H9 (cell line): Measurements from ENCODE around the gene BCAR1. TPM values are rescaled to one million over a fixed set of nuclear protein-coding genes. Genes with fewer than 3 reads are reported as not detected.
A peak's percentile ranks its signal among the peaks of the same experiment; 100 is the strongest.

Experiments used
- DNase-seq: peaks from one replicate; pipeline ENCODE4 v3.0.0-alpha.2; 2017
- H2AFZ ChIP-seq: one replicate; pipeline ENCODE4 v1.6.1; 2013; ENCODE audit warnings: mild to moderate bottlenecking, low read length, control low read depth, moderate library complexity
- H2AK5ac ChIP-seq: 2 replicates; pipeline ENCODE4 v1.6.1; 2013; ENCODE audit warnings: low read length, control low read depth, mixed read lengths; ENCODE audit not compliant: insufficient read length
- H2BK120ac ChIP-seq: one replicate; pipeline ENCODE4 v1.6.1; 2013; ENCODE audit warnings: low read depth, mild to moderate bottlenecking, low read length, control low read depth, inconsistent platforms; ENCODE audit not compliant: poor library complexity, severe bottlenecking
- H2BK12ac ChIP-seq: 2 replicates; pipeline ENCODE4 v1.6.1; 2013; ENCODE audit warnings: low read length, control low read depth, mixed read lengths, low read depth; ENCODE audit not compliant: insufficient read length
- H2BK15ac ChIP-seq: 2 replicates; pipeline ENCODE4 v1.6.1; 2013; ENCODE audit warnings: low read depth, low read length, control low read depth
- H2BK20ac ChIP-seq: one replicate; pipeline ENCODE4 v1.6.1; 2013; ENCODE audit warnings: low read depth, mild to moderate bottlenecking, low read length, control low read depth, inconsistent platforms; ENCODE audit not compliant: poor library complexity, severe bottlenecking
- H2BK5ac ChIP-seq: 2 replicates; pipeline ENCODE4 v1.6.1; 2013; ENCODE audit warnings: low read length, control low read depth, mixed read lengths; ENCODE audit not compliant: insufficient read length
- H3K14ac ChIP-seq: 2 replicates; pipeline ENCODE4 v1.6.1; 2013; ENCODE audit warnings: low read length, control low read depth; ENCODE audit not compliant: insufficient read depth
- H3K18ac ChIP-seq: 2 replicates; pipeline ENCODE4 v1.6.1; 2013; ENCODE audit warnings: low read depth, mild to moderate bottlenecking, mixed read lengths, low read length, control low read depth; ENCODE audit not compliant: insufficient read length
- H3K23ac ChIP-seq: 2 replicates; pipeline ENCODE4 v1.6.1; 2013; ENCODE audit warnings: low read length, control low read depth, mixed read lengths, low read depth; ENCODE audit not compliant: insufficient read length
- H3K23me2 ChIP-seq: 2 replicates; pipeline ENCODE4 v1.6.1; 2013; ENCODE audit warnings: low read depth, mild to moderate bottlenecking, mixed read lengths, low read length, control low read depth; ENCODE audit not compliant: insufficient read length, poor library complexity, severe bottlenecking
- H3K27ac ChIP-seq: 2 replicates; pipeline ENCODE4 v1.5.1; 2013; ENCODE audit warnings: low read length, control low read depth, mixed read lengths, low read depth; ENCODE audit not compliant: insufficient read length
- H3K27me3 ChIP-seq: 2 replicates; pipeline ENCODE4 v1.6.1; 2013; ENCODE audit warnings: low read length, control low read depth, inconsistent platforms; ENCODE audit not compliant: insufficient read depth
- H3K4ac ChIP-seq: 2 replicates; pipeline ENCODE4 v1.6.1; 2013; ENCODE audit warnings: low read depth, mild to moderate bottlenecking, control low read depth, inconsistent platforms, low read length, moderate library complexity
- H3K4me1 ChIP-seq: 2 replicates; pipeline ENCODE4 v1.6.1; 2013; ENCODE audit warnings: low read length, control low read depth, inconsistent platforms; ENCODE audit not compliant: insufficient read depth
- H3K4me2 ChIP-seq: 2 replicates; pipeline ENCODE4 v1.6.1; 2013; ENCODE audit warnings: low read length, control low read depth, mixed read lengths; ENCODE audit not compliant: insufficient read length, insufficient read depth
- H3K56ac ChIP-seq: 2 replicates; pipeline ENCODE4 v1.6.1; 2013; ENCODE audit warnings: low read depth, mild to moderate bottlenecking, mixed read lengths, low read length, control low read depth; ENCODE audit not compliant: insufficient read length
- H3K79me1 ChIP-seq: 2 replicates; pipeline ENCODE4 v1.6.1; 2013; ENCODE audit warnings: low read depth, mild to moderate bottlenecking, moderate library complexity, low read length, control low read depth, inconsistent platforms; ENCODE audit not compliant: insufficient read depth, poor library complexity, severe bottlenecking
- H3K79me2 ChIP-seq: 2 replicates; pipeline ENCODE4 v1.6.1; 2013; ENCODE audit warnings: low read length, control low read depth, inconsistent platforms; ENCODE audit not compliant: insufficient read depth
- H3K9ac ChIP-seq: 2 replicates; pipeline ENCODE4 v1.6.1; 2013; ENCODE audit warnings: low read length, control low read depth, mixed read lengths; ENCODE audit not compliant: insufficient read length; ENCODE audit errors: extremely low read depth
- H3K9me3 ChIP-seq: one replicate; pipeline ENCODE4 v1.6.1; 2013; ENCODE audit warnings: low read depth, low read length, inconsistent platforms; ENCODE audit not compliant: control insufficient read depth
- H3T11ph ChIP-seq: one replicate; pipeline ENCODE4 v1.6.1; 2013; ENCODE audit warnings: mild to moderate bottlenecking, low read length, control low read depth, inconsistent platforms
- H4K20me1 ChIP-seq: one replicate; pipeline ENCODE4 v1.6.1; 2013; ENCODE audit not compliant: control insufficient read depth, insufficient read length, insufficient read depth
- H4K5ac ChIP-seq: 2 replicates; pipeline ENCODE4 v1.6.1; 2013; ENCODE audit warnings: low read depth, mild to moderate bottlenecking, mixed read lengths, low read length, control low read depth; ENCODE audit not compliant: insufficient read length
- H4K8ac ChIP-seq: replicated peaks from 2 replicates; pipeline ENCODE4 v1.6.1; 2013; ENCODE audit warnings: low read length, control low read depth, mixed read lengths, low read depth; ENCODE audit not compliant: insufficient read length
- H4K91ac ChIP-seq: 2 replicates; pipeline ENCODE4 v1.6.1; 2013; ENCODE audit warnings: low read depth, mild to moderate bottlenecking, moderate library complexity, mixed read lengths, low read length, control low read depth; ENCODE audit not compliant: insufficient read length
- H3K27ac Mint-ChIP-seq, 3 experiments: 2 replicates in 2 of 3; 3 replicates in 1 of 3; pipeline ENCODE4 v1.8.0; 2020 to 2021; ENCODE audit warnings: mixed read lengths in 3 of 3, mild to moderate bottlenecking in 1 of 3, moderate library complexity in 1 of 3
- H3K27me3 Mint-ChIP-seq: 2 replicates; pipeline ENCODE4 v1.8.0; 2021; ENCODE audit warnings: low read depth, mild to moderate bottlenecking, moderate library complexity, mixed read lengths
- H3K36me3 Mint-ChIP-seq, 3 experiments: 2 replicates in 2 of 3; 3 replicates in 1 of 3; pipeline ENCODE4 v1.8.0; 2020 to 2021; ENCODE audit warnings: low read depth in 3 of 3, mixed read lengths in 3 of 3; ENCODE audit not compliant: insufficient read depth in 1 of 3
- H3K4me1 Mint-ChIP-seq, 2 experiments: 2 replicates each; pipeline ENCODE4 v1.8.0; 2020; ENCODE audit warnings: mixed read lengths in 2 of 2
- H3K4me3 Mint-ChIP-seq, 2 experiments: 2 replicates in 1 of 2; 3 replicates in 1 of 2; pipeline ENCODE4 v1.8.0; 2020 to 2021; ENCODE audit warnings: mild to moderate bottlenecking in 2 of 2, mixed read lengths in 2 of 2, moderate library complexity in 1 of 2
- H3K9me3 Mint-ChIP-seq, 2 experiments: 2 replicates in 1 of 2; 3 replicates in 1 of 2; pipeline ENCODE4 v1.8.0; 2020; ENCODE audit warnings: mild to moderate bottlenecking in 2 of 2, mixed read lengths in 2 of 2, moderate library complexity in 1 of 2
- CTCF ChIP-seq: fragments of 200-600 bp; sonication (generic); conservative IDR thresholded peaks from 3 replicates; pipeline ENCODE4 v1.8.0; 2021; ENCODE audit warnings: antibody characterized with exemption, mild to moderate bottlenecking
- WGBS: extraction: QIAGEN DNeasy Blood & Tissue Kit; methylation state at CpG from one replicate; pipeline ENCODE4 v1.1.7; 2013; ENCODE audit warnings: missing lambda C conversion rate, low lambda C conversion rate, mixed read lengths; ENCODE audit not compliant: insufficient read length; ENCODE audit errors: extremely low coverage; 5-methylcytosine and 5-hydroxymethylcytosine counted together
- total RNA-seq: library from RNA; stranded (reverse); gene quantifications from 2 replicates; pipeline ENCODE4 v1.2.1, GENCODE V29; 2021

BCAR1 gene
- total RNA-seq, 1 experiment from 2014 or later: 97.1 TPM

- no peak overlapping the region for H3K23ac ChIP-seq
- no peak overlapping the region for H2AK5ac ChIP-seq
- H4K91ac ChIP-seq: no peak overlapping the region
- H2BK20ac ChIP-seq: no peak overlapping the region
- no peak overlapping the region for H3K14ac ChIP-seq
- no CpG with 5 or more reads among the region's 9 CpGs for WGBS
- H3K4me2 ChIP-seq: no peak overlapping the region
- Mint-ChIP-seq H3K36me3 (no peaks in the 10 kb centered on the region), H3K4me1 (peaks cover 0 to 9% of the 10 kb centered on the region in 2 experiments), H3K27me3 (peaks cover 6% of the 10 kb centered on the region), H3K9me3 (no peaks in the 10 kb centered on the region; a peak in 1 of 5 replicates), H3K27ac (peak overlapping the region in 2 of 3 experiments; percentile 19 to 78; a peak in 3 of 7 replicates), H3K4me3 (no peak overlapping the region)
- H3K79me1 ChIP-seq: no peaks in the 10 kb centered on the region
- no peak overlapping the region for H2AFZ ChIP-seq
- no peaks in the 10 kb centered on the region for H4K20me1 ChIP-seq
- no peaks in the 10 kb centered on the region for H3K79me2 ChIP-seq
- no peak overlapping the region for H3K27ac ChIP-seq
- no peak overlapping the region for H3K56ac ChIP-seq
- no peak for DNase-seq
- no peak overlapping the region for H3K9ac ChIP-seq
- no peak overlapping the region for H2BK5ac ChIP-seq
- no peaks in the 10 kb centered on the region for H3K4me1 ChIP-seq
- no peak overlapping the region for H2BK12ac ChIP-seq
- no peak overlapping the region for H2BK15ac ChIP-seq
- no peak overlapping the region for H4K8ac ChIP-seq
- H3K9me3 ChIP-seq: no peaks in the 10 kb centered on the region
- no peak overlapping the region for H4K5ac ChIP-seq
- no peak overlapping the region for H3T11ph ChIP-seq
- H3K4ac ChIP-seq: no peak overlapping the region
- no peaks in the 10 kb centered on the region for H3K27me3 ChIP-seq
- no peaks in the 10 kb centered on the region for H3K23me2 ChIP-seq
- no peak overlapping the region for H2BK120ac ChIP-seq
- H3K18ac ChIP-seq: no peak overlapping the region
- no peak for TF ChIP-seq CTCF
Observed at GRCh38 chr16:75196836-75197235, 54.6 kb downstream of the BCAR1 start.
